HTERT RPE-1 (cell line): ENCODE results near the gene PTGER2.

Source experiments
- in situ Hi-C: fragments of 300-500 bp; cut with MboI; formaldehyde crosslinking; loops from 4 replicates; pipeline ENCODE4 v1.14.3; 2020; ENCODE audit warnings: low sequenced_read_pairs

The PTGER2 gene

DNA sequence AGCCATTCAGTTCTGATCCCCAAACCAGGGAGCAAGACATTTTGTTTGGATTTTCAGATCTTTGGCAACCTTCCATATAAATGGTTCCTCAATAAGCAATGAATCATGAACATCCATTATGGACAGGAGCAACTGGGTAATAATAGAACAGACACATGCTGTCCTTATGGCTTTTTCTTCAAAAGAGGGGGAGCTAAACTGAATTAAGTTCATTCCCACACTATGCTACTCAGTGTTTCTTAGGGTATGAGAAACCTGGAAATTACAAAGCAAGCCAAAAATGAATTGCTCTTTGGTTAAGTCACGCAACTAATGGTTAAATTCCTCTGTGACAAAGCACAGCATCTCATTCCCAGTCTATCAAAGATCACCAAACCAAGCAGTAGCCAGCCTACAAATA lies 51.0 kb downstream of the PTGER2 start:
- in situ Hi-C loops: no loop called here

- in situ Hi-C loops: no loop called here
Observed at GRCh38 chr14:52366796-52367315, 52.7 kb downstream of the PTGER2 start.

DNA sequence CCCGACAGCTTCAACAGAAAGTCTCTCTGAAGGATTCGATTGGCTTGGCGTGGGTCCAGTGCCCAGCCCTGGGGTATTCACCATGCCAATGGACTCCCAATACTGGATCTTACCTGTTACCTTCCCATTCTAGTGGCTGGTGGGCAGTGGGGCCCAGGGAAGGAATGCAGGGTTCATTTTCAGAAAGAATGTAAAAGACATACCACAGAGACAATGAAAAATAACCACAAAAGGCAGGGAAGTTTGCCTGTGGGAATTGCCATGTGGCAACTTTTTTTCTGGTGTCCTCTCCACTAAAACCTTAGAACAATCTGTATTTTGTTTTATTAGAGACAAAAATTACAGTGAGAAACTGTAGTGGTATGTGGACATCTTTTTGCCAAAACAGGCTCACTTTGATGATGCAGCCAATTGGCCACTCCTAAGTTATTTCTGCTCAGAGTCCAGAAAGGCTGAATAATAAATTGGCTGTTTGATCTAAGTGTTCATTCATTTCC lies 55.2 kb downstream of the PTGER2 start:
- in situ Hi-C loops: no loop called here

DNA sequence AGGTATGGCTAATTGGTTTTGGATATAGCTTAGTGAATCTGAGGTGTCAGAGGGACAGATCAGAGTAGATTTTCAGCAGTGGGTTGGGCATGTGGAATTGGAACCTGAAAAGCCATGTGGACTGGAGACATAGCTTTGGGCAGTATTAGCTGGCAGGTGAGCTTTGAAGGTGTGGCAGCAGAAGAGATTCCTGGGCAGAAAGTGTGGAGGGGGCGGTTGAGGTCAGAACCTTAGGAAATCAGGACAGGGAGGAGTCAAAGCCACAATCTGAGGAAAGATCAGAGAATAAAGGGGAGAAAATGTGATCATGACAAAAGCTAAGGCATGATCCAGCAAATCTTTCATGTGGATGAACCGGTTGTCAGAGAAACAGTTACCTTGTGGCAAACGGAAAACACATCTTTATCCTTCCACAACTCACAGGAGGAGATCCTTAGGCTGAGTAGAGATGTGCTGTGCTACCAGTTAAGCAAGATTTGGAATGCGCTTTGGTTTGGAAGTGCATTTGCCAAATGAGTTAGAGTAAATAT lies 56.4 kb downstream of the PTGER2 start:
- in situ Hi-C loops: no loop called here

DNA sequence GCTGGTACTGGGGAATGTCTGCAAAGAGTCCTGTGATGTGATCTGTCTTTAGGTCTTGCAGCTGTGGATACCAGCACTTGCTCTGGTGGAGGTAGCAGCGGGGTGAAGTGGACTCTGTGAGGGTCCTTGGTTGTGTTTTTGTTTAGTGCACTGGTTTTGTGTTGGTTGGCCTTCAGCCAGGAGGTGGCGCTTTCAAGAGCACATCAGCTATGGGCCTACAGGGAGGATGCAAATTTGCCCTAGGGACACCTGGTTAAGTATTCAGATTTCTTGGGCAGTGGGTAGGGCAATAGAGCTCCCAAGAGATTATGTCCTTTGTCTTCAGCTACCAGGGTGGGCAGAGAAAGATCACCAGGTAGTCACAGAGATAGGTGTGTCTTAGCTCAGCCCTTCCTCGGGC lies 63.8 kb downstream of the PTGER2 start:
- in situ Hi-C loops: no loop called here
